ENCODE data around the gene MRPS30.
"Not testable (repeated sequence)": the region's sequence is repeated elsewhere in the genome, so short reads cannot be mapped to it uniquely, and the experiment has no call there.

MRPS30 gene

DNA sequence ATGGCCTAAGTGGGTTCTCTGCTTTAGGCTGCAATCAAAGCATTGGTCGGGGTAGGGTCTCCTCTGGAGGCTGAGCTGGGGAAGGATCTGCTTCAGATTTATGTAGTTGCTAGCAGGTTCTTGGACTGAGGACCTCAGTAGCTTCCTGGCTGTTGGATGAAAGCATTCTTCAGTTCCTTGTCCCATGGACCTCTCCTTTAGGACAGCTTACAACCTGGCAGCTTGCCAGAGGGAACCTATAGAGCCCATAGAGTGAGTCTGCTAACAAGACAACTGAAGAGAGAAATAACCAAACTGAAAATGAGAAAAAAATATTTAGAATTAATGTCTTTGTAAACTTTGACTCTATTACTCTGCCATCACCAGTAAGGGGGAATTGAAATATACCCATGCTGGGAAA, 12.4 kb downstream of the MRPS30 start:
- no peak for DNase-seq (ENCODE audit: low spot score)

DNA sequence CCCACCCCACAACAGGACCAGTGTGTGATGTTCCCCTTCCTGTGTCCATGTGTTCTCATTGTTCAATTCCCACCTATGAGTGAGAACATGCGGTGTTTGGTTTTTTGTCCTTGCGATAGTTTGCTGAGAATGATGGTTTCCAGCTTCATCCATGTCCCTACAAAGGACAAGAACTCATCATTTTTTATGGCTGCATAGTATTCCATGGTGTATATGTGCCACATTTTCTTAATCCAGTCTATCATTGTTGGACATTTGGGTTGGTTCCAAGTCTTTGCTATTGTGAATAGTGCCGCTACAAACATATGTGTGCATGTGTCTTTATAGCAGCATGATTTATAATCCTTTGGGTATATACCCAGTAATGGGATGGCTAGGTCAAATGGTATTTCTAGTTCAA, 15.9 kb downstream of the MRPS30 start:
- DNase-seq (ENCODE audit: low spot score) = not testable (repeated sequence)

DNA sequence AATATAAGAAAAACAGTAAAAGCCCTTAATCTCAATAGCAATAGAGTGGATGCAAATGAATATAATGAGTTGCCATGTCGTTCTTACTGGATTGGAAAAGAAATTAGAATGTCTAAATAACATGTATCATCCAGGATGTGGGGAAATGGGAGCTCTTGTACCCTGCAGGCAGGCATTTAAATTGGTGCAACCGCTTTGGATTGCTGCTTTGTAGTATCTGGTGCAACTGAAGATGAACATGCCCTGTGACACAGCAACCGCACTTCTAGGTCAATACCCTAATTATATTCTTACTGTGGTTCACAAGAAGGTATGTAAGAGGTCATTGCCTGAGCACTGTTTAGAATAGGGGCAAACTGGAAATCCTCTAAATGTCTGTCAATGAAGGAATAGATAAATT, 18.9 kb downstream of the MRPS30 start:
- no peak for DNase-seq (ENCODE audit: low spot score)

DNA sequence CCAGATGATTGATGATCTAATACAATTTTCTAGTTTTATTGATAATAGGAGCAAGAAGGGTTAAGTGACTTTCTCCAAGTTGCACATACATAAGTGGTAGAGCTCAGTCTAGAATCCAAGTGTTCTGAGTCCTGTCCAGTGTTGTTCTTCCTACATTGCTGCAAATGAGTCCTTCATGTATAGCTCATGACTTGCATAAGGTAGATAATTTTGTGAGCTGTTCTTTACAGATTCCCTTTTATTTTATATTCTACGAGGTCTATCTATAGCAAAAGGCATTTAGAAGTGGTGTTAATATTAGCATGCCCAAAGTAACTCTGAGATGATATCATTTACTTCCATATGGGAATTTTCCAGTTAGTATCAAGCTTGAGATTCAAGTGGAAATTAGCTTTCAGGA, 20.0 kb downstream of the MRPS30 start:
- DNase-seq (ENCODE audit: low spot score) = no peak

DNA sequence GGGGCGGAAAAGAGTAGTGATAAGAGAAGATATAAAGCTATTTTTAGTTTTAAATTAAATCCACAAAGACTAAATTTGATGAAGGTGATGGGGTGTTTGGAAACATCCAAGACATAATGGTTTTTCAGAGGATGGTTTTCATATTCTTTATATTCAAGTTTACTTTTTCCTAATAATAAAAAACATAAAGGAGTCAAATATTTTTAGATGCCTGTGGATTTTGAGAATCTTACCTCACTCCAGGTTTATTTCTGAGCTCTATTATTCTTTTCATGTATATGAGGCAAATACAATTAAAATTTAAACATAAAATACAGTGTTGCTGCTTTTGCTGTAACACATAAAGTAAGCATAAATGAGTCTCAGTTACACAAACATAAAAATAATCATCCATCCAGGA, 22.2 kb downstream of the MRPS30 start:
- no peak for DNase-seq (ENCODE audit: low spot score)

DNA sequence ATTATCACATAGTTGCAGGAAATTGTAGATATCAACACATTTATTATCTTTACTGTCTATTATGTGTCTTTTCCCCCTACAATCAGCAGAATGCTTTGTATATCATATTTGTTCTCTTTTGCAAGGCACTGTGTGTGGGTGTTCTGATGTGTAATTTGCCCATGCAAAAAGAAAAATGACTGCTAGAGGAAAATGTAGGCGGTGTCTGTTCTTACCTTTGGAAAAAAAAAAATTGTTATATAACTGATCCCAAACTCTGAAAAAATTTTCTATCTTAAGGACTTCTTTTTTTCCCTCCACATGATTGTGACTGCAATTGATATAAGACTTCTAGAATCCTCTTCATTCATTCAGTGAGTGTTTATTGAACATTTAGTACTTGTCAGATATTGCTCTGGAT, 24.5 kb downstream of the MRPS30 start:
- DNase-seq (ENCODE audit: low spot score) = no peak

DNA sequence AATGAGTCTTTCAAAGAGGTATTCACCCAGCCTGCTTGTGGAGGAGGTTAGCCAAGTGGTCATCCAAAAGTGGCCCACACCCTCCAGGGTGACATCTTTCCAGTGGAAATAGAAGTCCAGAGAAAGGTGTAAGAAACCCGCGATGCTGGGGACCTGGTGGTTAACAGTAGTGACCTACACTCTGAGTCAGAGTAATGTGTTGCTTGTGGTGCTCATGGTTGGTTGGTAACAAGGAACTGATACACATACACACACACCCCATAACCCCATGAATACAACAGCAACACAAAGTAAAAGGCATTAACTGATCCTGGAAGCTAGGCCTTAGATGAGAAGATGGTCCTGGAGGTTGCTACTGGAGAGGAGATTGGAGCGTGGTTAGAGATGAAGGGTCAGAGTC, 26.9 kb downstream of the MRPS30 start:
- peak; percentile 28 for DNase-seq (ENCODE audit: low spot score)

DNA sequence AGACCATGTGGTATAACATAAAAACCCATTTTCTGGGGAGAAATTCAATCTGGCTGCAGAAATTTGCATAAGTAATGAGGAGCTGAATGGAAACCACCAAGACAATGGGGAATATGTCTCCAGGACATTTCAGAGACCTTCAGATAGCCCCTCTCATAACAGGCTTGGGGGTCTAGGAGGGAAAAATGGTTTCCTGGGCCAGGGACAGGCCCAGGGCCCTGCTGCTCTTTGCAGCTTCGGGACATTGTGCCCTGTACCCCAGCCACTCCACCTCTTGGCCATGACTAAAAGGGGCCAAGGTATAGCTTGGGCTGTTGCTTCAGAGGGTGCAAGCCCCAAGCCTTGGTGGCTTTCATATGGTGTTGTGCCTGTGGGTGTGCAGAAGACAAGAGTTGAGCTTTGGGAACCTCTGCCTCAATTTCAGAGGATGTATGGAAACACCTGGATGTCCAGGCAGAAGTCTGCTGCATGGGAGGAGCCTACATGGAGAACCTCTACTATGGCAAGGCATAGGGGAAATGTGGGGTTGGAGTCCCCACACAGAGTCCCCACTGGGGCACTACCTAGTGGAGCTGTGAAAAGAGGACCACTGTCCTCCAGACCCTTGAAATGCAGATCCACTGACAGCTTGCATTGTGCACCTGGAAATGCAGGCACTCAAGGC, 30.4 kb downstream of the MRPS30 start:
- no peak for DNase-seq (ENCODE audit: low spot score)

DNA sequence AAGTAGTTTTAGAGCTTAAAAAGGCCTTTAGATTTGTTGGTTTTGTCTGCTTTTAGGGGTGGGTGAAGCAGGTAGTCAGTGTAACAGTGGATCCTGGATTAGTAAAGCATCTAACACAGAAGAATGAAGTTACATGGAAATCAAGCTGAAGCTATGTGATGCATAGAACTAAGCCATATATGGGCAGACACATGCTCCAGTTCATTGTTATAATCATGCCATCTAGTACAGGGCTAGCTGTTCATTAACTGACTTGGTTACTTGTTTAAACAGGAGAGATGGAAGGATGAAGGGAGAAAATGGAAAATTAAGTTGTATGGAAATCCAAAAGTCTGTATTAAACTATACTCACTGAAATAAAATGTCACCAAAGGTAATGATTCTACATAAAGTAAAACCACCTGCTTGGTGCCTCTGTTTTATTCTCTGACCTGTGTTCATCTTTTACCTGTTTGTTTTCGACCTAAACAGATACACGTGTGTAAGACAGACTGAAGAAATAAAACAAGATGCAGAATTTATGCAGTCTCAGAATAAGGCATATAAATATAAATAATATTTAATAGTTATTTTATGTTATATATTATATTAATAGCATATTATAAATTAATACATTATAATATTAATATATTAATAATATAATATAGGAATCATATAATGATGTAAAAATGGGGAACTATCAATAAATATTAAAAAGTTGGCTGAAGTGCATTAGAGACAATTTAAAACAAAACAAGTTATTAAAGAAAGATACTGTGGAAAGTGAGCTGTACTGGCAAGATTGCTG, 33.9 kb downstream of the MRPS30 start:
- peak; percentile 49 for DNase-seq (ENCODE audit: low spot score)

DNA sequence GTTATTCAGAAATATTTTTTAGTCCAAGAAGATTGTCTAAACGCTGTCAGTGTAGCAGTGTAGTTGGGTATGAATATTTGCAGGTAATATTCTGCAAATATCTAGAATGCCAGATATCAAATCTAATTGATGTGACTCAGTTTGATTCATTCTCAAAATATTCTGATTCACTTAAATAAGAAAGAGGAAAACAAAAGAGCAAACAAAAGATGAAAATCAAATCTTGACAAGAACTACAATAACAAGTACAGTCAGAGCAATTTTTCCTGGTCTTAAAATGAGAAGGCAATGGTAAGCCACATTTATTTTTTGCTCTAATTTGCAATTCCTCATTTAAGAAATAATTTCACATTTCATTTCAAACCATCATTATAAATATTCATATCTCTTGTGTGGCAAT, 36.0 kb downstream of the MRPS30 start:
- no peak for DNase-seq (ENCODE audit: low spot score)

DNA sequence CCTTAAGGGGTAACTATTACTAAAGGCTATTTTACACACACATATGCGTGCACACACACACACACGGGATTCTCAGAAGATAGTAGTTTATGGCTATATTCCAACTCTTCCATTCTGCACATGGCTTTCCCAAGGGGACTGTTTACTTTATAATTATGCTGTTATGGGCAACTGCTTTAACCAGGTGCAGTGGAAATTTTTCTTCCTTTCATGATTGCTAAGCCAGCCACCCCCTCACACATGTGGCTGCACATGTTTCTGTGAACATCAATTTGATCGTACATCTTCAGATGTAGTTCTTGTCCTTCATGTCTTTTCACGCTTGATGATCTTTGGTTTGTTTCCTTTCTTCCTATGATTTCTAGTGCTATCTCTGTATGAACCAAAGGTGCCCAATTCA, 37.0 kb downstream of the MRPS30 start:
- DNase-seq (ENCODE audit: low spot score) = no peak

DNA sequence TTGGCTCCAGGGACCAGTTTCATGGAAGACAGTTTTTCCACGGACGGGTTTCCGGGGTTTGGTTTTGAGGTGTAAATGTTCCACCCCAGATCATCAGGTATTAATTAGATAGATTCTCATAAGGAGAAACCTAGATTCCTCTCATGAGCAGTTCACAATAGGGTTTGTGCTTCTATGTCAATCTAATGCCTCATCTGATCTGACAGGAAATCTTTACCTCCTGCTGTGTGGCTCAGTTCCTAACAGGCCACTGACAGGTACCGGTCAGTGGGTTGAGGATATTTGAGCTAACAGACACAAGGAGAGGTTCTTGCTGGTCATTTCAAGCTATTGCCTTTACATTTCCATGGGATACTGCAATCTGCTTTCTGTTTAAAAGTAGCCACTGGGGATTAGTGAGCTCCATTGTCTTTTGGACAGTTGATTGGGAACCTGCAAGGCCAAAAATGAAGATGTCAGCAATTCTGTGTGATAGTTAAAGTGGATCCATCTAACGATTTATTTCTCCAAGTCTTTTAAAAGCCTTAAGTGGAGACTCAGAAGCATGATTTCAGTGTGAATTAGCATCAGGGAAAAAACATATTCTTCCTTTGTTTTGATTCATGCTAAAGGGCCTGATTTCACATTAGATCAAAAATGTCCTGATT, 38.6 kb downstream of the MRPS30 start:
- DNase-seq (ENCODE audit: low spot score) = no peak

DNA sequence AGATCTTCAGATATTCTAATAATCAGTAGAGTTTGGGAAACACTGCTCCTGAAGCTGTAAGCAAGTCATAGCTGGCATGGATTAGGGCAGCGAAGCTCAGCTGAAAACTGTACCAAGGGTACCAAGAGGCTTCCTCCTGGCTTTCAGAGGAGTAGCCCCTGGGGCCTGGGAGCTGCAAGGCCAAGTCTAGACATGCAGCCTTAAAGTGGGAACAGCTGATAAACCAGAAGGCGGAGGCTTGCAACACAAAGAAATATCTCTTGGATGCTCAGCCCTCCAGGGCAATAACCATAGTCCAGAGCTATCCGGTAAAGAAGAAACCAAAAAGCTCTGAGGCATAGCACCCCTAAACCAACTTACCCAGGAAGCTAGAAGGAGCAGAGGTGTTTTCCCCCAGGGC, 51.5 kb downstream of the MRPS30 start:
- no peak for DNase-seq (ENCODE audit: low spot score)

DNA sequence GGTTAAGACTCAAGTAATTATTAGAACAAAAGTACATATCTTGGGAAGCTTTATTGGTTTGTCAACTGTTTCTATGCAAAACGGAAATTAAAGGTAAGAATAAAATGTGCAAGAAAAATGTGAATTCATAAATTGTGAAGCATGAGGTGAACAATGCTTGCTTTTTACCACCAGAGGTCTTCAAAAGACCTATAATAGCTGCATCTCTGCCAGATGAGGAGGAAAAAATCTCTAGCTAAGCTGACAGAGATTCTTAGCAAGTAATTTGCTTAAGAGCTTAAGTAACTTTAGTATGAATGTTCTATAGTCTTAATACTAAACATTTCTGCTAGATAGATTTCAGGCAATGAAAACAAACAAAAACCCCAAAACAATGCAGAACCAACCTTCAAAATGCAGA, 54.1 kb downstream of the MRPS30 start:
- DNase-seq (ENCODE audit: low spot score) = peak; percentile 51
